ENCODE measurements around the gene LIPG. TPM values are rescaled to one million over a fixed set of nuclear protein-coding genes. Genes with fewer than 3 reads are reported as not detected.
"Not testable (repeated sequence)": the region's sequence is repeated elsewhere in the genome, so short reads cannot be mapped to it uniquely, and the experiment has no call there.

The LIPG gene
- total RNA-seq: 1 to 10 TPM in 2 of 7 donors, under 1 TPM in 2, not detected in 3; 0.35 to 2.7 (median 1.2) TPM
- under 1 TPM; 0.11 to 0.24 (median 0.22) TPM for polyA plus RNA-seq
- long read RNA-seq, donor 1: 0 reads
- long read RNA-seq, donor 2, partial matches to known transcripts: 0 of 1 reads
- long read RNA-seq, donor 2, other reads (novel, unspliced or antisense): 0 of 1 reads

DNA sequence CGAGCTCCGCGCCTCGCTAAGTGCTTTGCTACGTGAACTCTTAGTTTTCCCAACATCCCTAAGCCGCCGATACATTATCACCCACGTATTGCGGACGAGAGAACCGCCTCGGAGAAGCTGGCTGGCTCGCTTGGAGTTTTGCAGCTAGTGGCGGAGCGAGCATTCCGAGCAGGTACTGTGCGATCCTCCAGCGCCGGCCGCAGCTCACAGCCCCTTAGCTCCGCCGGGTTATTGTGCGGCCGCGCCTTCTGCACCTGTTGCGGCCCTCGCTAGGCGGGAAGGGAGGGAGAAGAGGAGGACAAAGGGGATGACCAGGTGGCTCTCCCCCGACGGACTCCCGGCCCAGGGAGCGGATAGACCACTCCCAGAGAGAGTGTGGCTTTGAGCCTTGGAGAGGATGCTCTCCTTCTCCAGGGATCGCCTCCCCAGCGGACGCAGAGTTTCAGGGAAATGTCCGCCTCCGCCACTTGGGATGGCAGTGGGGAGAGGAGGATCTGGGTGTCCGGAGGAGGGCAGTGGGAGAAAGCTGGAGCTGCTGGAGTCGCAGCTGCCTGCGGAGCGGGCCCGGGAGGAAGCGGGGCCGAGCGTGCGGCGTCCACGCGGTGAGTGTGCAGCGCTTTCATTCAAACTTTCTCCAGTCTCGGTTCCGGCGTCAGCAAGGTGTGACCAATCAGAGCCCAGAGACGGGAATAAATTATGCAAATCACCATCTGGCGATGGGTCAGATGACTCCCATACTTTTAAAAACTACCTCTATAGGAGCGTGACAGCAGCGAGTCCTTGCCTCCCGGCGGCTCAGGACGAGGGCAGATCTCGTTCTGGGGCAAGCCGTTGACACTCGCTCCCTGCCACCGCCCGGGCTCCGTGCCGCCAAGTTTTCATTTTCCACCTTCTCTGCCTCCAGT lies at the start of gene LIPG:
LIPG (plus strand) TSS at position 769 of the 905 bp plus-strand sequence. CDS start 252 bp downstream, outside the sequence.
- H3K27me3 ChIP-seq (replicated peaks in 1 of 7): peaks cover 0 to 80% (median 44%) of the 10 kb centered on the region in 7 donors

GRCh38 chr18:49512876-49513275 lies 49.0 kb upstream of the LIPG start:
- WGBS, 5 donors: 84 to 95% (median 93%) methylated on average over 8 of the region's 8 CpGs
- H3K4me1 ChIP-seq; H3K36me3 ChIP-seq; H3K4me3 ChIP-seq; DNase-seq; intact Hi-C loops (cut with DNase I; ENCODE audit: low total_unique reads); H3K9me3 ChIP-seq; H3K27ac ChIP-seq: not testable (repeated sequence)
- peaks cover 0 to 10% (median 0%) of the 10 kb centered on the region in 7 donors for H3K27me3 ChIP-seq (replicated peaks in 1 of 7)

More for the DNA sequence above, at the start of gene LIPG:
- Histone ChIP-seq H3K4me3 (peak within 1 kb of the TSS; percentile 25 to 65 (median 30)), H3K9me3 (no peaks in the 10 kb centered on the region), H3K36me3 (no peaks in the 10 kb centered on the region), H3K27ac (no peak within 1 kb of the TSS), H3K4me1 (peaks cover 12 to 29% (median 23%) of the 10 kb centered on the region in 6 donors)
- DNase-seq: no peak
- intact Hi-C loops (cut with DNase I; ENCODE audit: low total_unique reads): no loop called here
- 2 to 4% (median 4%) methylated on average over 59 to 67 of the region's 67 CpGs for WGBS, 5 donors
- peak in 1 of 3 donors; percentile 7 for TF ChIP-seq POLR2AphosphoS5 (IDR thresholded peaks at IDR 0.05)
- no peak for TF ChIP-seq CTCF (IDR thresholded peaks at IDR 0.05 in 8 of 11, conservative IDR thresholded peaks at IDR 0.05 in 3 of 11)
- TF ChIP-seq POLR2A (IDR thresholded peaks at IDR 0.05): no peak

GRCh38 chr18:49514577-49514976 lies 47.3 kb upstream of the LIPG start:
- H3K9me3 ChIP-seq: no peaks in the 10 kb centered on the region
- intact Hi-C loops (cut with DNase I; ENCODE audit: low total_unique reads): no loop called here

GRCh38 chr18:49515003-49515402 lies 46.9 kb upstream of the LIPG start:
- H3K27me3 ChIP-seq (replicated peaks in 1 of 7); H3K27ac ChIP-seq; H3K4me1 ChIP-seq; H3K4me3 ChIP-seq; intact Hi-C loops (cut with DNase I; ENCODE audit: low total_unique reads); H3K9me3 ChIP-seq; H3K36me3 ChIP-seq; DNase-seq: not testable (repeated sequence)
- 75 to 96% (median 78%) methylated on average over 5 of the region's 5 CpGs for WGBS, 5 donors

More at GRCh38 chr18:49514577-49514976, 47.3 kb upstream of the LIPG start:
- TF ChIP-seq CTCF (IDR thresholded peaks at IDR 0.05 in 8 of 11, conservative IDR thresholded peaks at IDR 0.05 in 3 of 11): no peak
- TF ChIP-seq POLR2AphosphoS5 (IDR thresholded peaks at IDR 0.05): no peak
- TF ChIP-seq POLR2A (IDR thresholded peaks at IDR 0.05): no peak
- DNase-seq: no peak
- no peak overlapping the region for H3K4me3 ChIP-seq
- H3K4me1 ChIP-seq: peaks cover 0 to 3% (median 0%) of the 10 kb centered on the region in 6 donors
- peaks cover 0 to 4% (median 0%) of the 10 kb centered on the region in 7 donors for H3K27me3 ChIP-seq (replicated peaks in 1 of 7)
- WGBS, 5 donors: 68 to 82% (median 73%) methylated on average over 9 of the region's 9 CpGs
- H3K36me3 ChIP-seq: no peaks in the 10 kb centered on the region
- H3K27ac ChIP-seq: no peak overlapping the region

GRCh38 chr18:49515516-49515915 lies 46.3 kb upstream of the LIPG start:
- TF ChIP-seq POLR2AphosphoS5 (IDR thresholded peaks at IDR 0.05) (no peak), CTCF (IDR thresholded peaks at IDR 0.05 in 8 of 11, conservative IDR thresholded peaks at IDR 0.05 in 3 of 11) (no peak)
- Histone ChIP-seq H3K4me3 (no peak overlapping the region), H3K9me3 (no peaks in the 10 kb centered on the region), H3K27me3 (replicated peaks in 1 of 7) (no peaks in the 10 kb centered on the region), H3K27ac (no peak overlapping the region), H3K36me3 (no peaks in the 10 kb centered on the region), H3K4me1 (peaks cover 0 to 3% (median 0%) of the 10 kb centered on the region in 6 donors)
- WGBS, 5 donors: 85 to 95% (median 92%) methylated on average over 3 of the region's 3 CpGs
- intact Hi-C loops (cut with DNase I; ENCODE audit: low total_unique reads): no loop called here
- DNase-seq: no peak
